RWPE1 (cell line): ENCODE measurements around the gene IGFBP5.

ENCODE experiments used
- CTCF ChIA-PET: fragments of 350-600 bp; sonication (Branson Sonifier 250); formaldehyde crosslinking; extraction: SDS; loops from one replicate; lab custom pipeline; 2021; lab: Yijun Ruan, JAX
- POLR2A ChIA-PET: fragments of 400-600 bp; formaldehyde crosslinking; extraction: SDS; loops from one replicate; lab custom pipeline; 2020; ENCODE audit warnings: antibody characterized with exemption; ENCODE audit not compliant: low non-redundant PET; lab: Yijun Ruan, JAX
- DNase-seq: peaks from one replicate; pipeline ENCODE4 v3.0.0; 2012; ENCODE audit warnings: low spot score
- H3K27ac ChIP-seq: fragments of 450-650 bp; 2 replicates; pipeline ENCODE4 v1.5.1; 2017
- CTCF ChIP-seq: fragments of 450-650 bp; conservative IDR thresholded peaks from 2 replicates; pipeline ENCODE4 v1.5.1; 2017; ENCODE audit warnings: low read depth, mild to moderate bottlenecking

Gene IGFBP5

GRCh38 chr2:216680951-216681629, 14.3 kb downstream of the IGFBP5 start:
- POLR2A ChIA-PET, result no interaction called here
- CTCF ChIA-PET, result interaction anchor here (0.6 to 1.7 kb wide), 4 partner anchors 15 to 1032 kb away, joined by 3 to 8 read pairs (median 4); no protein-coding TSS in a partner anchor
- no peak for DNase-seq
- peak overlapping the region; percentile 94 for H3K27ac ChIP-seq
- no peak for TF ChIP-seq CTCF

GRCh38 chr2:216679658-216680024, 15.7 kb downstream of the IGFBP5 start:
- no peak for TF ChIP-seq CTCF
- ChIA-PET CTCF (no interaction called here), POLR2A (no interaction called here)
- DNase-seq, result no peak
- H3K27ac ChIP-seq, result no peak overlapping the region

GRCh38 chr2:216678813-216679657, 16.3 kb downstream of the IGFBP5 start:
- POLR2A ChIA-PET, result no interaction called here
- H3K27ac ChIP-seq, result no peak overlapping the region
- CTCF ChIA-PET, result interaction anchor here (0.7 to 2.1 kb wide), 2 partner anchors 13 to 1037 kb away, joined by 3 to 5 read pairs; no protein-coding TSS in a partner anchor
- no peak for TF ChIP-seq CTCF
- no peak for DNase-seq

- POLR2A ChIA-PET, result no interaction called here
Measured at GRCh38 chr2:216678098-216678465, 17.3 kb downstream of the IGFBP5 start.

GRCh38 chr2:216677439-216678097, 17.8 kb downstream of the IGFBP5 start:
- DNase-seq, result no peak
- POLR2A ChIA-PET, result no interaction called here
- H3K27ac ChIP-seq, result no peak overlapping the region
- CTCF ChIA-PET, result interaction anchor here (0.5 to 2.1 kb wide), 2 partner anchors 11 to 833 kb away, joined by 5 to 7 read pairs; no protein-coding TSS in a partner anchor
- TF ChIP-seq CTCF, result no peak

More at GRCh38 chr2:216678098-216678465, 17.3 kb downstream of the IGFBP5 start:
- H3K27ac ChIP-seq, result no peak overlapping the region
- DNase-seq, result no peak
- TF ChIP-seq CTCF, result no peak
- CTCF ChIA-PET, result interaction anchor here (0.5 to 2.1 kb wide), 3 partner anchors 12 to 1038 kb away, joined by 3 to 7 read pairs (median 5); no protein-coding TSS in a partner anchor

- no peak for DNase-seq
- no peak overlapping the region for H3K27ac ChIP-seq
- ChIA-PET CTCF (interaction anchor here (0.7 kb wide), 1 partner anchor 160 kb away, joined by 4 read pairs; no protein-coding TSS in a partner anchor), POLR2A (no interaction called here)
- no peak for TF ChIP-seq CTCF
Measured at GRCh38 chr2:216676630-216677029, 18.7 kb downstream of the IGFBP5 start.
